Mammary epithelial cell (primary cell): ENCODE data around the gene BACH2.

Source experiments
- CTCF ChIP-seq, 2 donors: IDR thresholded peaks in 1 of 2; conservative IDR thresholded peaks in 1 of 2; 2 replicates each; pipeline ENCODE4 v1.5.1; 2011 to 2012; ENCODE audit warnings: inconsistent platforms in 2 of 2, low read length in 2 of 2, mild to moderate bottlenecking in 2 of 2, control low read depth in 1 of 2, low read depth in 1 of 2; ENCODE audit not compliant: insufficient read depth in 1 of 2; ENCODE audit errors: extremely low read depth in 1 of 2
- EZH2 ChIP-seq: IDR thresholded peaks from 2 replicates; pipeline ENCODE4 v1.6.1; 2012; ENCODE audit warnings: low read length, inconsistent platforms, borderline replicate concordance

GRCh38 chr6:90003941-90004340 is 292.7 kb downstream of the BACH2 start:
- TF ChIP-seq CTCF (conservative IDR thresholded peaks at IDR 0.05 in 1 of 2, IDR thresholded peaks at IDR 0.05 in 1 of 2; ENCODE audit: extremely low read depth in 1 of 2, insufficient read depth in 1 of 2, low read depth in 1 of 2, low read length in 2 of 2) (no peak), EZH2 (no peak)
